Neural cell (in vitro differentiated cells): ENCODE data around the gene MED13L. TPM values are rescaled to one million over a fixed set of nuclear protein-coding genes. Genes with fewer than 3 reads are reported as not detected.

Experiments used
- H2AFZ ChIP-seq: fragments of 200-600, 300-800 bp; sonication (generic), shearing (Covaris generic); 2 replicates; pipeline ENCODE4 v1.6.0; 2014; ENCODE audit warnings: low read depth, mild to moderate bottlenecking, antibody characterized with exemption, low read length, moderate library complexity
- H3F3A ChIP-seq: fragments of 200-600 bp; shearing (Covaris generic); 2 replicates; pipeline ENCODE4 v1.6.1; 2016; ENCODE audit warnings: mild to moderate bottlenecking, moderate library complexity, mixed read lengths, antibody characterized with exemption, low read length; ENCODE audit not compliant: insufficient read depth, poor library complexity, severe bottlenecking
- H3K27ac ChIP-seq: fragments of 200-600, 300-800 bp; sonication (generic), shearing (Covaris generic); 2 replicates; pipeline ENCODE4 v1.5.1; 2014; ENCODE audit warnings: mild to moderate bottlenecking, low read length, moderate library complexity
- H3K27me3 ChIP-seq: fragments of 300-800, 200-600 bp; sonication (generic), shearing (Covaris generic); 2 replicates; pipeline ENCODE4 v1.6.0; 2014; ENCODE audit warnings: mild to moderate bottlenecking, low read depth, low read length, moderate library complexity; ENCODE audit not compliant: insufficient read depth
- H3K36me3 ChIP-seq: fragments of 300-800, 200-600 bp; sonication (generic), shearing (Covaris generic); 2 replicates; pipeline ENCODE4 v1.5.1; 2014; ENCODE audit warnings: mild to moderate bottlenecking, antibody characterized with exemption, low read length, moderate library complexity; ENCODE audit not compliant: insufficient read depth
- H3K4me2 ChIP-seq: fragments of 300-800, 200-600 bp; sonication (generic), shearing (Covaris generic); 2 replicates; pipeline ENCODE4 v1.6.0; 2014; ENCODE audit warnings: mild to moderate bottlenecking, low read length
- H3K4me3 ChIP-seq: fragments of 300-800, 200-600 bp; sonication (generic), shearing (Covaris generic); 2 replicates; pipeline ENCODE4 v1.5.1; 2014; ENCODE audit warnings: mild to moderate bottlenecking, low read length, moderate library complexity
- H3K79me2 ChIP-seq: fragments of 200-600 bp; shearing (Covaris generic); replicated peaks from 2 replicates; pipeline ENCODE4 v1.6.0; 2014; ENCODE audit warnings: mild to moderate bottlenecking, low read length, moderate library complexity; ENCODE audit not compliant: insufficient read depth
- H3K9ac ChIP-seq: fragments of 300-800, 200-600 bp; sonication (generic), shearing (Covaris generic); 2 replicates; pipeline ENCODE4 v1.6.1; 2016; ENCODE audit warnings: mild to moderate bottlenecking, low read length, mixed read lengths
- H3K9me2 ChIP-seq: fragments of 200-600 bp; shearing (Covaris generic); 2 replicates; pipeline ENCODE4 v1.6.1; 2016; ENCODE audit warnings: mild to moderate bottlenecking, low read length, mixed read lengths; ENCODE audit not compliant: insufficient read depth
- H3K9me3 ChIP-seq: fragments of 200-600, 300-800 bp; sonication (generic), shearing (Covaris generic); 2 replicates; pipeline ENCODE4 v1.6.1; 2016; ENCODE audit warnings: mild to moderate bottlenecking, mixed run types, low read length, moderate library complexity, mixed read lengths
- H4K20me1 ChIP-seq: fragments of 200-600 bp; shearing (Covaris generic); 2 replicates; pipeline ENCODE4 v1.6.1; 2016; ENCODE audit warnings: mild to moderate bottlenecking, mixed run types; ENCODE audit not compliant: insufficient read depth
- CTCF ChIP-seq: fragments of 450-650 bp; IDR thresholded peaks from 2 replicates; pipeline ENCODE4 v1.5.1; 2014; ENCODE audit warnings: antibody characterized with exemption, mild to moderate bottlenecking, moderate library complexity; ENCODE audit not compliant: poor library complexity, severe bottlenecking
- EP300 ChIP-seq: fragments of 450-650 bp; conservative IDR thresholded peaks from 2 replicates; pipeline ENCODE4 v1.6.1; 2014; ENCODE audit warnings: antibody characterized with exemption, mild to moderate bottlenecking, moderate library complexity; ENCODE audit not compliant: poor library complexity, severe bottlenecking
- EZH2 ChIP-seq: fragments of 200-600, 300-800 bp; shearing (Covaris generic), sonication (generic); IDR thresholded peaks from 2 replicates; pipeline ENCODE4 v1.6.1; 2014; ENCODE audit warnings: antibody characterized with exemption, low read length, borderline replicate concordance, mild to moderate bottlenecking; ENCODE audit not compliant: insufficient read depth, poor library complexity, severe bottlenecking
- MXI1 ChIP-seq: fragments of 450-650 bp; conservative IDR thresholded peaks from 2 replicates; pipeline ENCODE4 v1.6.1; 2014; ENCODE audit warnings: antibody characterized with exemption, mild to moderate bottlenecking; ENCODE audit not compliant: poor library complexity, severe bottlenecking
- POLR2AphosphoS5 ChIP-seq: IDR thresholded peaks from 2 replicates; pipeline ENCODE4 v1.6.1; 2012
- RAD21 ChIP-seq: fragments of 450-650 bp; conservative IDR thresholded peaks from 2 replicates; pipeline ENCODE4 v1.6.1; 2014; ENCODE audit warnings: antibody characterized with exemption, mild to moderate bottlenecking, moderate library complexity
- REST ChIP-seq: IDR thresholded peaks from 2 replicates; pipeline ENCODE4 v1.6.1; 2012; ENCODE audit warnings: borderline replicate concordance
- SMC3 ChIP-seq: fragments of 450-650 bp; conservative IDR thresholded peaks from 2 replicates; pipeline ENCODE4 v1.6.1; 2014; ENCODE audit warnings: antibody characterized with exemption, mild to moderate bottlenecking, moderate library complexity; ENCODE audit not compliant: poor library complexity
- TAF1 ChIP-seq: IDR thresholded peaks from 2 replicates; pipeline ENCODE4 v1.6.1; 2012; ENCODE audit warnings: low read depth
- polyA plus RNA-seq: library from polyadenylated mRNA; depleted of rRNA; stranded (reverse); fragments of >200 nt; gene quantifications from 2 replicates; pipeline ENCODE4 v1.2.3, GENCODE V29; 2014

Gene MED13L
- polyA plus RNA-seq, 1 donor from 2014 or later = 38.9 TPM

GRCh38 chr12:116157845-116158267, 119.6 kb downstream of the MED13L start:
- no peaks in the 10 kb centered on the region for H3F3A ChIP-seq
- no peaks in the 10 kb centered on the region for H4K20me1 ChIP-seq
- H3K79me2 ChIP-seq = peaks cover 27% of the 10 kb centered on the region
- no peaks in the 10 kb centered on the region for H3K9me2 ChIP-seq
- no peak overlapping the region for H3K27ac ChIP-seq
- no peak overlapping the region for H2AFZ ChIP-seq
- H3K4me2 ChIP-seq = no peak overlapping the region
- H3K9me3 ChIP-seq = no peaks in the 10 kb centered on the region
- no peaks in the 10 kb centered on the region for H3K36me3 ChIP-seq
- TF ChIP-seq SMC3 = no peak
- no peak for TF ChIP-seq RAD21
- TF ChIP-seq REST = no peak
- no peak for TF ChIP-seq TAF1
- no peak for TF ChIP-seq MXI1
- no peak for TF ChIP-seq POLR2AphosphoS5
- no peak for TF ChIP-seq EZH2
- no peak for TF ChIP-seq EP300
- TF ChIP-seq CTCF = no peak
- H3K9ac ChIP-seq = no peak overlapping the region
- H3K27me3 ChIP-seq = no peaks in the 10 kb centered on the region
- H3K4me3 ChIP-seq = no peak overlapping the region

GRCh38 chr12:116156614-116157013, 120.9 kb downstream of the MED13L start:
- no peaks in the 10 kb centered on the region for H3F3A ChIP-seq
- H4K20me1 ChIP-seq = no peaks in the 10 kb centered on the region
- no peak overlapping the region for H2AFZ ChIP-seq
- H3K4me3 ChIP-seq = no peak overlapping the region
- peaks cover 21% of the 10 kb centered on the region for H3K79me2 ChIP-seq
- no peak overlapping the region for H3K9ac ChIP-seq
- no peaks in the 10 kb centered on the region for H3K27me3 ChIP-seq
- H3K9me2 ChIP-seq = no peaks in the 10 kb centered on the region
- H3K27ac ChIP-seq = no peak overlapping the region
- no peak for TF ChIP-seq TAF1
- no peak for TF ChIP-seq POLR2AphosphoS5
- no peak for TF ChIP-seq REST
- TF ChIP-seq CTCF = no peak
- H3K36me3 ChIP-seq = no peaks in the 10 kb centered on the region
- H3K4me2 ChIP-seq = no peak overlapping the region
- no peaks in the 10 kb centered on the region for H3K9me3 ChIP-seq
